Calu3 (cell line): ENCODE results near the gene ZNF792. TPM values are rescaled to one million over a fixed set of nuclear protein-coding genes. Genes with fewer than 3 reads are reported as not detected.
"Not testable (repeated sequence)": the region's sequence is repeated elsewhere in the genome, so short reads cannot be mapped to it uniquely, and the experiment has no call there.

Experiments used
- BruUV-seq: library from RNA; stranded (reverse); fragments of 400-500 nt; replicated peaks from 2 replicates; lab custom pipeline; 2021; lab: Mats Ljungman, UMichigan
- CTCF ChIA-PET: fragments of 300-600 bp; sonication (Branson Sonifier 250); formaldehyde crosslinking; loops from one replicate; lab custom pipeline; 2022; ENCODE audit warnings: antibody characterized with exemption; lab: Charles Lee
- DNase-seq: peaks from one replicate; pipeline ENCODE4 v3.0.0; 2022
- H3K27ac Mint-ChIP-seq: one replicate; pipeline ENCODE4 v1.8.0; 2022; ENCODE audit warnings: mixed read lengths; ENCODE audit not compliant: unreplicated experiment
- H3K27me3 Mint-ChIP-seq: one replicate; pipeline ENCODE4 v1.8.0; 2022; ENCODE audit warnings: mixed read lengths; ENCODE audit not compliant: unreplicated experiment
- H3K36me3 Mint-ChIP-seq: one replicate; pipeline ENCODE4 v1.8.0; 2022; ENCODE audit warnings: mild to moderate bottlenecking, moderate library complexity, mixed read lengths; ENCODE audit not compliant: insufficient read depth, unreplicated experiment
- H3K4me1 Mint-ChIP-seq: one replicate; pipeline ENCODE4 v1.8.0; 2022; ENCODE audit warnings: mild to moderate bottlenecking, low read depth, mixed read lengths; ENCODE audit not compliant: unreplicated experiment
- H3K4me3 Mint-ChIP-seq: one replicate; pipeline ENCODE4 v1.8.0; 2022; ENCODE audit warnings: mild to moderate bottlenecking, low read depth, moderate library complexity, mixed read lengths; ENCODE audit not compliant: unreplicated experiment
- H3K9me3 Mint-ChIP-seq: one replicate; pipeline ENCODE4 v1.8.0; 2022; ENCODE audit warnings: low read depth, mixed read lengths; ENCODE audit not compliant: unreplicated experiment
- CTCF ChIP-seq: fragments of 200-600 bp; IDR thresholded peaks from one replicate; pipeline ENCODE4 v1.8.0; 2022; ENCODE audit warnings: antibody characterized with exemption; ENCODE audit not compliant: unreplicated experiment
- intact Hi-C: fragments of 100-400 bp; cut with micrococcal nuclease; formaldehyde crosslinking; loops from one replicate; pipeline ENCODE4 v1.10.0; 2022; ENCODE audit not compliant: unreplicated experiment
- total RNA-seq: library from RNA; stranded (reverse); gene quantifications from 2 replicates; pipeline ENCODE4 v1.2.3, GENCODE V29; 2022

Gene ZNF792
- total RNA-seq, 1 experiment from 2014 or later: 9.3 TPM

GRCh38 chr19:34999498-35000337, 35.7 kb upstream of the ZNF792 start, which contains the start of gene GRAMD1A:
Gene GRAMD1A (plus strand): TSS chr19:35000323. CDS start chr19:35000479, 156 bp downstream.
- TSS peak; percentile 93 for BruUV-seq
- H3K9me3 Mint-ChIP-seq: no peaks in the 10 kb centered on the region
- peak; percentile 95 for DNase-seq
- CTCF ChIA-PET: interaction anchor here (0.5 to 1.1 kb wide), 6 partner anchors 10 to 495 kb away, joined by 3 to 8 read pairs (median 4); no protein-coding TSS in a partner anchor
- H3K27ac Mint-ChIP-seq: peak within 1 kb of the TSS; percentile 88
- H3K4me3 Mint-ChIP-seq: peak within 1 kb of the TSS; percentile 88
- TF ChIP-seq CTCF: no peak
- H3K4me1 Mint-ChIP-seq: peaks cover 67% of the 10 kb centered on the region
- no peaks in the 10 kb centered on the region for H3K27me3 Mint-ChIP-seq
- intact Hi-C loops: loop anchor here (10.0 kb wide), 1 partner anchor 75 kb away; the partner anchor contains the start of gene ZNF30
- H3K36me3 Mint-ChIP-seq: peaks cover 61% of the 10 kb centered on the region

DNA sequence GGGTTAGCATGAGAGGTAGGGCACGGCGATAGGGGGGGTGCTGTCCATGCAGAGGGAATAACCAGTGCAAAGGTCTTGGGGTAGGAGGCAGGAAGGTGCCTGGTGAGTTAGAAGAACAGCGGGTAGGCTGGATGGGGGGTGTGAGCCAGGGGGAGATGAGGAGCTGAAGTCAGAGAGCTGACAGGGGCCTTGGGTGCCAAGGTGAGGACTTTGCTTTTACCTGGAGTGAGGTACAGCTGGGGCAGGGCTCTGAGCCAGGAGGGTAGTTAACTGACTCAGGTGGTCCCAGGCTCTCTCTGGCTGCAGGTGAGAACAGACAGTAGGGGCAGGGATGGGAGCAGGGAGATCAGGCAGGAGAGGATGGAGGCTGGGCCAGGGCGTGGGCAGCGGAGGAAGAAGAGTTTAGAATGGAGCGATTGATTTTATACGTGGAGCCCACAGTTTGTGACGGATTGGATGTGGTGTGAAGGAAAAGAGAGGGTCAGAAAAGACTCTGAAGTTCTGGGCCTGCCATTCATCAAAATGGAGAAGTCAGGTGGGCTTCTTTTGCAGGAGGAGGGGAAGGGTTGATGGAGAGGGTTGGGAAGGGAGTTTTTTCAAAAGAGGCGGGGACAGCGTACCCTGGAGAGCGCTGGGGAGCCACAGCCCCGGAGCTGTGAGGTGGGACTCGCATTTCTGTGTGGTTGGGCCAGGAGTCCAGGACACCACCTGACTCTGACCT, 34.9 kb upstream of the ZNF792 start:
- no TSS peak for BruUV-seq
- no peaks in the 10 kb centered on the region for H3K27me3 Mint-ChIP-seq
- peak overlapping the region; percentile 80 for H3K27ac Mint-ChIP-seq
- no peak for DNase-seq
- H3K36me3 Mint-ChIP-seq: peaks cover 61% of the 10 kb centered on the region
- intact Hi-C loops: no loop called here
- H3K4me3 Mint-ChIP-seq: peak overlapping the region; percentile 88
- CTCF ChIA-PET: interaction anchor here (0.5 to 1.1 kb wide), 5 partner anchors 26 to 495 kb away, joined by 3 to 5 read pairs (median 4); no protein-coding TSS in a partner anchor
- no peaks in the 10 kb centered on the region for H3K9me3 Mint-ChIP-seq
- TF ChIP-seq CTCF: no peak
- H3K4me1 Mint-ChIP-seq: peaks cover 68% of the 10 kb centered on the region

- H3K9me3 Mint-ChIP-seq, intact Hi-C loops, H3K27me3 Mint-ChIP-seq, BruUV-seq, CTCF ChIA-PET, DNase-seq: not testable (repeated sequence)
- peaks cover 66% of the 10 kb centered on the region for H3K4me1 Mint-ChIP-seq
- H3K4me3 Mint-ChIP-seq: peak overlapping the region; percentile 88
- peaks cover 55% of the 10 kb centered on the region for H3K36me3 Mint-ChIP-seq
- peak overlapping the region; percentile 80 for H3K27ac Mint-ChIP-seq
Observed at GRCh38 chr19:34998224-34998623, 34.2 kb upstream of the ZNF792 start.

DNA sequence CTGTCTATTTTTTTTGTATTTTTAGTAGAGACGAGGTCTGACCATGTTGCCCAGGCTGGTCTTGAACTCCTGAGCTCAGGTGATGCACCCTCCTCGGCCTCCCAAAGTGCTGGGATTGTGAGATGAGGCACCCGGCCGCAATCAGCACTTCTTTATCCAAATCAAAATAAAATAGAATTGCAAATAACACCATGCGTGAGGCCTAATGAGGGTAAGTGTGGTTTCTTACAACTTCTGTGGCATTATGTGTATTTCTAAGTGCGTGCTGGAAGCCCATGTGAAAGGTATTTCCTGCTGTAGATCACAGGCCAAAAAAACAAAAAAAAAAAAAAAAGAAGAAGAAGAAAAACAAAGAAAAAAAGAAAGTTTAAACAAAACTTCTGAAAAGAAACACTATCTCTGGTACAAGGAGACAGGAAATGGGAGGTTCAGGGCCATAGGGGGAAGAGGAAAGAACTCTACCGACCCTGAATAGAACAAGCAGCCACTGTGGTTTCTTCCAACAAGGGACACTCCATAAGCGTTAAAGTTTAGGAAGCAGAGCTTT, 33.1 kb upstream of the ZNF792 start:
- no peaks in the 10 kb centered on the region for H3K9me3 Mint-ChIP-seq
- intact Hi-C loops: no loop called here
- no peak overlapping the region for H3K4me3 Mint-ChIP-seq
- DNase-seq: no peak
- peaks cover 44% of the 10 kb centered on the region for H3K36me3 Mint-ChIP-seq
- peaks cover 56% of the 10 kb centered on the region for H3K4me1 Mint-ChIP-seq
- no peak overlapping the region for H3K27ac Mint-ChIP-seq
- CTCF ChIA-PET: interaction anchor here (0.7 kb wide), 1 partner anchor 343 kb away, joined by 5 read pairs; no protein-coding TSS in a partner anchor
- BruUV-seq: no TSS peak
- H3K27me3 Mint-ChIP-seq: no peaks in the 10 kb centered on the region
- TF ChIP-seq CTCF: no peak
